IMR-90 (cell line): ENCODE results near the gene ZNF322. TPM values are rescaled to one million over a fixed set of nuclear protein-coding genes. Genes with fewer than 3 reads are reported as not detected.
A peak's percentile ranks its signal among the peaks of the same experiment; 100 is the strongest.

Experiments used
- ATAC-seq: fragments of 200-7000 bp; cut with Tn5 transposase; 2 replicates; pipeline ENCODE4 v1.9.1; 2020; ENCODE audit warnings: low read depth, mild to moderate bottlenecking, moderate library complexity
- BruUV-seq: library from RNA; stranded (reverse); fragments of 400-500 nt; replicated peaks from 2 replicates; lab custom pipeline; 2021; lab: Mats Ljungman, UMichigan
- CTCF ChIA-PET: fragments of 300-600 bp; formaldehyde crosslinking; extraction: SDS; loops from one replicate; lab custom pipeline; 2021; ENCODE audit warnings: antibody characterized with exemption; lab: Yijun Ruan, JAX
- POLR2A ChIA-PET: fragments of 300-600 bp; sonication (Branson Sonifier 250); formaldehyde crosslinking; loops from one replicate; lab custom pipeline; 2022; ENCODE audit warnings: antibody characterized with exemption; ENCODE audit not compliant: unreplicated experiment; lab: Charles Lee
- DNase-seq: peaks from one replicate; pipeline ENCODE4 v3.0.0; 2013
- H2AFZ ChIP-seq: replicated peaks from 2 replicates; pipeline ENCODE3; 2013; ENCODE audit warnings: low read length, mild to moderate bottlenecking; ENCODE audit not compliant: poor library complexity
- H2AK5ac ChIP-seq: 2 replicates; pipeline ENCODE4 v1.6.1; 2013; ENCODE audit warnings: low read depth, low read length, inconsistent platforms
- H2AK9ac ChIP-seq: replicated peaks from 2 replicates; pipeline ENCODE3; 2013; ENCODE audit warnings: mild to moderate bottlenecking, low read depth, low read length, moderate library complexity; ENCODE audit not compliant: poor library complexity
- H2BK120ac ChIP-seq: 2 replicates; pipeline ENCODE4 v1.6.1; 2013; ENCODE audit warnings: low read depth, low read length, inconsistent platforms
- H2BK15ac ChIP-seq: 3 replicates; pipeline ENCODE4 v1.6.1; 2013; ENCODE audit warnings: low read depth, low read length, inconsistent platforms
- H2BK20ac ChIP-seq: 2 replicates; pipeline ENCODE4 v1.6.1; 2013; ENCODE audit warnings: low read depth, mild to moderate bottlenecking, inconsistent platforms, low read length, moderate library complexity
- H2BK5ac ChIP-seq: 2 replicates; pipeline ENCODE4 v1.6.1; 2013; ENCODE audit warnings: mild to moderate bottlenecking, low read depth, low read length, inconsistent platforms; ENCODE audit not compliant: poor library complexity, severe bottlenecking
- H3K14ac ChIP-seq: replicated peaks from 2 replicates; pipeline ENCODE4 v1.6.1; 2013; ENCODE audit warnings: low read depth, low read length, inconsistent platforms
- H3K18ac ChIP-seq: 2 replicates; pipeline ENCODE4 v1.6.1; 2013; ENCODE audit warnings: low read depth, low read length, control low read depth
- H3K23ac ChIP-seq: 2 replicates; pipeline ENCODE4 v1.6.1; 2013; ENCODE audit warnings: low read depth, low read length, inconsistent platforms
- H3K27ac ChIP-seq: 2 replicates; pipeline ENCODE4 v1.5.1; 2013; ENCODE audit warnings: mild to moderate bottlenecking, control low read depth, low read length; ENCODE audit not compliant: insufficient read depth
- H3K27me3 ChIP-seq: 2 replicates; pipeline ENCODE4 v1.6.1; 2013; ENCODE audit warnings: low read length; ENCODE audit not compliant: control insufficient read depth, insufficient read depth
- H3K36me3 ChIP-seq: 2 replicates; pipeline ENCODE4 v1.6.1; 2013; ENCODE audit warnings: low read length, mixed read lengths; ENCODE audit not compliant: control insufficient read depth, insufficient read depth
- H3K4ac ChIP-seq: 2 replicates; pipeline ENCODE4 v1.6.1; 2013; ENCODE audit warnings: low read depth, low read length, inconsistent platforms
- H3K4me1 ChIP-seq: 2 replicates; pipeline ENCODE4 v1.6.1; 2013; ENCODE audit warnings: low read length, mixed read lengths; ENCODE audit not compliant: control insufficient read depth, insufficient read depth
- H3K4me2 ChIP-seq: 2 replicates; pipeline ENCODE4 v1.6.1; 2013; ENCODE audit warnings: low read depth, mild to moderate bottlenecking, control low read depth, low read length, moderate library complexity
- H3K4me3 ChIP-seq: 2 replicates; pipeline ENCODE4 v1.5.1; 2013; ENCODE audit warnings: low read depth, mild to moderate bottlenecking, control low read depth, low read length, moderate library complexity; ENCODE audit not compliant: insufficient read depth
- H3K56ac ChIP-seq: 2 replicates; pipeline ENCODE4 v1.6.1; 2013; ENCODE audit warnings: low read length, inconsistent platforms; ENCODE audit not compliant: insufficient read depth; ENCODE audit errors: extremely low read depth
- H3K79me1 ChIP-seq, 2 experiments: 2 replicates each; pipeline ENCODE4 v1.6.1; 2013; ENCODE audit warnings: low read length in 2 of 2, inconsistent platforms in 1 of 2, low read depth in 1 of 2
- H3K9ac ChIP-seq: 2 replicates; pipeline ENCODE4 v1.6.1; 2013; ENCODE audit warnings: low read depth, low read length, control low read depth
- H3K9me1 ChIP-seq: 2 replicates; pipeline ENCODE4 v1.6.1; 2013; ENCODE audit warnings: low read length, inconsistent platforms; ENCODE audit not compliant: insufficient read depth
- H3K9me3 ChIP-seq: 2 replicates; pipeline ENCODE4 v1.6.1; 2013; ENCODE audit warnings: low read length; ENCODE audit not compliant: control insufficient read depth, insufficient read depth
- H4K20me1 ChIP-seq: 2 replicates; pipeline ENCODE4 v1.6.1; 2013; ENCODE audit warnings: low read length, inconsistent platforms; ENCODE audit not compliant: insufficient read depth
- H4K5ac ChIP-seq: 2 replicates; pipeline ENCODE4 v1.6.1; 2013; ENCODE audit warnings: mild to moderate bottlenecking, low read depth, low read length, control low read depth
- H4K8ac ChIP-seq, 2 experiments: 2 replicates each; pipeline ENCODE4 v1.6.1; 2013; ENCODE audit warnings: low read depth in 2 of 2, low read length in 2 of 2, control low read depth in 1 of 2, inconsistent platforms in 1 of 2
- H4K91ac ChIP-seq: 2 replicates; pipeline ENCODE4 v1.6.1; 2013; ENCODE audit warnings: low read depth, low read length, inconsistent platforms; ENCODE audit not compliant: insufficient read depth
- MAFK ChIP-seq: IDR thresholded peaks from 2 replicates; pipeline ENCODE4 v1.6.1; 2012; ENCODE audit warnings: low read depth, low read length, improper control_type of control experiment
- NFE2L2 ChIP-seq: fragments of 150-350 bp; IDR thresholded peaks from 2 replicates; pipeline ENCODE4 v1.6.1; 2016; ENCODE audit warnings: low read depth, mild to moderate bottlenecking, low read length
- POLR2A ChIP-seq: IDR thresholded peaks from 2 replicates; pipeline ENCODE4 v1.6.1; 2012; ENCODE audit warnings: mild to moderate bottlenecking, low read depth, low read length
- WGBS, 2 experiments: methylation state at CpG; one replicate each; pipeline versions ENCODE4 v1.1.5 to v1.1.7; 2013; ENCODE audit warnings: missing lambda C conversion rate in 2 of 2; ENCODE audit not compliant: insufficient read length in 1 of 2; ENCODE audit errors: extremely low coverage in 2 of 2; 5-methylcytosine and 5-hydroxymethylcytosine counted together
- dilution Hi-C: fragments of 300-500 bp; cut with HindIII; formaldehyde crosslinking; loops from one replicate; pipeline ENCODE4 v1.14.3; 2018; ENCODE audit warnings: low sequenced_read_pairs; ENCODE audit not compliant: unreplicated experiment
- in situ Hi-C: fragments of 300-500 bp; cut with MboI; formaldehyde crosslinking; loops from 3 replicates; pipeline ENCODE4 v1.14.3; 2019; ENCODE audit warnings: low sequenced_read_pairs, inconsistent platforms, mixed read lengths
- intact Hi-C: fragments of 100-400 bp; cut with micrococcal nuclease; formaldehyde crosslinking; loops from 2 replicates; pipeline ENCODE4 v1.10.0; 2022
- polyA plus RNA-seq, 3 experiments: library from polyadenylated mRNA; depleted of rRNA; stranded (reverse); fragments of >200 nt; gene quantifications; 2 replicates each; pipeline ENCODE4 v1.2.3, GENCODE V29; 2012; ENCODE audit warnings: low replicate concordance in 1 of 3
- total RNA-seq: library from RNA; depleted of rRNA; stranded (reverse); fragments of >200 nt; gene quantifications from 2 replicates; pipeline ENCODE4 v1.2.3, GENCODE V29; 2012

The ZNF322 gene
- total and polyA plus RNA-seq, 2 of the 4 experiments (the other 2 are of a cell fraction), result 5.3 to 23.3 TPM

GRCh38 chr6:26653007-26653406, 6.5 kb downstream of the ZNF322 start:
- no peak overlapping the region for H4K91ac ChIP-seq
- TF ChIP-seq MAFK, result no peak
- TF ChIP-seq NFE2L2, result 0 out of 2 replicates have a peak, but pooled peaks have one; percentile 18
- no peak for TF ChIP-seq POLR2A
- H3K9ac ChIP-seq, result no peak overlapping the region
- intact Hi-C loops, result no loop called here
- no peak overlapping the region for H4K5ac ChIP-seq
- H3K79me1 ChIP-seq, result peaks cover 6 to 11% of the 10 kb centered on the region in 2 experiments
- no peak overlapping the region for H2BK5ac ChIP-seq
- H3K36me3 ChIP-seq, result peaks cover 14% of the 10 kb centered on the region
- H3K9me1 ChIP-seq, result no peaks in the 10 kb centered on the region
- H2BK20ac ChIP-seq, result no peak overlapping the region
- no peaks in the 10 kb centered on the region for H4K20me1 ChIP-seq
- no peak overlapping the region for H2AK5ac ChIP-seq
- H3K4me1 ChIP-seq, result no peaks in the 10 kb centered on the region
- WGBS, 2 experiments, result no CpG with 5 or more reads among the region's 5 CpGs
- H2AFZ ChIP-seq, result no peak overlapping the region
- in situ Hi-C loops, result no loop called here
- H2BK120ac ChIP-seq, result no peak overlapping the region
- H3K9me3 ChIP-seq, result no peaks in the 10 kb centered on the region
- H3K27me3 ChIP-seq, result no peaks in the 10 kb centered on the region
- no peak overlapping the region for H3K4ac ChIP-seq
- no TSS peak for BruUV-seq
- ATAC-seq (no peak), DNase-seq (no peak)
- dilution Hi-C loops, result no loop called here
- no peak overlapping the region for H3K23ac ChIP-seq
- H3K4me2 ChIP-seq, result no peak overlapping the region
- POLR2A ChIA-PET, result no interaction called here
- no peak overlapping the region for H3K4me3 ChIP-seq
- no peak overlapping the region for H3K14ac ChIP-seq
- no peak overlapping the region for H3K18ac ChIP-seq
- CTCF ChIA-PET, result no interaction called here
- no peak overlapping the region for H2AK9ac ChIP-seq
- no peak overlapping the region for H3K56ac ChIP-seq
- no peak overlapping the region for H4K8ac ChIP-seq
- H3K27ac ChIP-seq, result no peak overlapping the region
- no peak overlapping the region for H2BK15ac ChIP-seq
